GM18951 (cell line): ENCODE measurements around the gene XPA.

Experiments
- POLR2A ChIP-seq: IDR thresholded peaks from 4 replicates; pipeline ENCODE4 v1.6.1; 2011; ENCODE audit warnings: mild to moderate bottlenecking; ENCODE audit not compliant: insufficient read length, insufficient read depth; ENCODE audit errors: extremely low read depth
- in situ Hi-C: fragments of 300-500 bp; cut with MboI; formaldehyde crosslinking; loops from one replicate; pipeline ENCODE4 v1.12.0; 2022; ENCODE audit warnings: low sequenced_read_pairs, mixed read lengths, inconsistent platforms; ENCODE audit not compliant: unreplicated experiment

XPA gene

DNA sequence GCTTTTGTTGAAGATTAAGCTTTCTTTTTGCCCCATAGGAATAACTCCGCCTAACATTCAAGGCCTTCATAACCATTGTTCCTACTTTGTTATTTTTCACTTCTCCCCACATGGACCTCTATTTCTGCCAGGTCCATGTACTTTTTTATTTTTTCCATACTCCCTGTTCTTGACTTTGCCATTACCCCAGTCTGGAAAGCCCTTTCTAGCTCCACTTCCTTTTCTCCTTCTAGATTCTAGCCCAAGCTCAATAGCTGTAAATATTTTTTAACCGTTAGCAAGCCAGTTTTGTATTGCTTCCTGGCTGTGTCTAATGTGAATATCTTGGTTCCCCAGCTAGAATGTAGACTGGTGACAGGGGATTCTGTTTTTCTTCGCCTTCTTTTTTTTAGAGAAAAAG, 37.4 kb downstream of the XPA start:
- TF ChIP-seq POLR2A, result no peak
- in situ Hi-C loops, result no loop called here

DNA sequence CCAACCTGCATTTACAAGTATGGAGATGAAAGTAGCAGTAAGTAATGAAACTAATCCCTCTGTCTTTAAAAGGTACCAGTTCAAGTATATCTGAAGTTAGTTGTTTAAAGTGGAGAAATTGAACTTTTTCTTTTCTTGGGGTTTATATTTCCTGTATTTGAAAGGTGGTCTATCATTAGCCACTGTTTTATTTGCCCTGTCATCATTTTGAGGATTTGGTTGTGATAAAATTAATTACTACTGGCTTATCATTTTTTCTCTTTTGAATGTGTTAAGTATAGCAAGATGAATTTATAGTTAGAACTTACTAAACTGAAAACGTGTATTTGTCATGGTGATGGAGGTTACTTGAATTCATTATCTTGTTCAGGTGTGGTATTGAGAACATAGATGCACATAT, 38.4 kb downstream of the XPA start:
- no peak for TF ChIP-seq POLR2A
- in situ Hi-C loops, result no loop called here

DNA sequence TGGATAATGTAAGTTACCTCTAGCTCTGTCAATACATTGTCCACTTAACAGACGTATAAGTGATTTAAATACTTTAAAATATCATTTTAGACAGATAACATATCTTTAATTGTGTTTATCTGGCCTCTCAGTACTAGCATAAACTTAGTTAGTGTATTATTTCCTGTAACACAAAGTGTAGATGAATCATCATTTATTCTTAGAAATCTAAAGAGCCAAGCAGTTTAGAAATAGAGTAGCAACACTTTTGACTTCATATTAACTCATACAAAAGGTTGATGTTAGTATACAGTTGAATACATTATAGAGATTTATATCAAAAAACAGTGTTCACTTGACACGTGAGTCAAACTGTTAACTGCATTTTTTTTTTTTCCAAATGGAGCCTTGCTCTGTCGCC, 45.5 kb downstream of the XPA start:
- in situ Hi-C loops, result no loop called here
- TF ChIP-seq POLR2A, result no peak

DNA sequence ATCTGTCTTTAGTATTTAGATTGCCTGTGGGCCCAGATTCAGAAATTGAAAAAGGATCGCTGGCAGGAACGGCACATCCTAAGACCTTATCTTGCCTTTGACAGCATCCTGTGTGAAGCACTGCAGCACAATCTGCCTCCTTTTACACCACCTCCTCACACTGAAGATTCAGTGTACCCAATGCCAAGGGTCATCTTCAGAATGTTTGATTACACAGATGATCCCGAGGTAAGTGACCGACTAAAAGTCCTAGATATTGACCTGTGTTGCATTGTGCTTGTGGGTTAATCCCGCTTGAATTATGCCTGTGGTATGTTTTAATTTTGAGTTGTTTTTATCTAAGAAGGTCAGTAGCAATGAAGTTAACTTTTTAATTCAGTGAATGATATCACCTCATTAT, 49.1 kb downstream of the XPA start:
- in situ Hi-C loops, result no loop called here
- TF ChIP-seq POLR2A, result no peak

DNA sequence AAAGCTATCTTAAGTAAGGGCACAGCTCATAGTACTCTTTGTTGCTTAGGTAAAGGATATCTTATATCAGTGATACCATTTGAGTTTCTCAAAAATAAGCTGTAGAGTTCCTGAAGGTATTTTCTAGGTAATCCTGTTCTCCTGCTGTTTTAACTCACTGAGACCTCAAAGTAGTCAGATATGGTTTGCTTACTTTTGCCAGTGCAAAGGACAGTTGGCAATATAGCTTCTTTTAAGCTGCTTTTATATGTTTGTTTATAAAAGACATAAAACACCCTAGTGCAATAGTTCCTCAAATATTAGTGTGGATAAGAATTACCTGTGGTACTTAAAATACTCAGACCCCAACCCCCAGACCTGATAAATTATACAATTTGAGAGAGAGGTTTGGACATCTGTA, 51.4 kb downstream of the XPA start:
- in situ Hi-C loops, result no loop called here
- no peak for TF ChIP-seq POLR2A

DNA sequence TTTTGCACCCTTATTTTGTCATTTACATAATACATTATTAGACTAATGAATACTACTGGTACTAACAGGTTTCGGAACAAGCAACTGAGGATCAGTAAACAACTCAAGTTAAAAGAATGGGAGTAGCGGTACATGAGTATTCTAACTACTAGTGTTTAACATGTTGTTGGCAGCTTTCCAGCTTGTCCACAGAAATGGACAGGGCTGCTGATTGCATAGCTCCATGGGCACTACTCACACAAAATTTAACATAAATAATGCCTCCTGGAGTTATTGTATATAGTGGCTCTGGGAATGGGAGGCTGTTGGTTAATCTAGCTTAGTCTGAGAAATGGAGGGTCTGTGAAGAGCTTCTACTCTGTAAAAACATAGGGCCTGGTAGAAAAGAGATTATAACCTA, 56.8 kb downstream of the XPA start:
- TF ChIP-seq POLR2A, result no peak
- in situ Hi-C loops, result no loop called here

DNA sequence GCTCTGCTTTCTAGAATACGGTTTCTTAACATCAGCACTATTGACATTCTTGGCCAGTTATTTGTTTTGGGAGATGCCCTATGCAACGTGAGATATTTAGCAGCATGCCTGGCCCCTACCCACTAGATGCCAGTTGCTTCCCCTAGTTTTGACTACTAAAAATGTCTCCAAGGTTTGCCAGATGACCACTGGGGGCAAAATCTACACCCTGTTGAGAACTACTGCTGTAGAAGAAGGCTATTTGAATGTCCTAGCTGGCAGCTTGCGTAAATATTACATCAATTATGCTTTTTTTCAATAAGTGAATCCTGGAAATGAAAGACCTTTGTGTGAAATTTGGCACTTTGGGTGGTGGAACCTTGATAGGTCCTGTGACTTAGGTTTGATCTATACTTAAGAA, 58.5 kb downstream of the XPA start:
- TF ChIP-seq POLR2A, result no peak
- in situ Hi-C loops, result no loop called here

DNA sequence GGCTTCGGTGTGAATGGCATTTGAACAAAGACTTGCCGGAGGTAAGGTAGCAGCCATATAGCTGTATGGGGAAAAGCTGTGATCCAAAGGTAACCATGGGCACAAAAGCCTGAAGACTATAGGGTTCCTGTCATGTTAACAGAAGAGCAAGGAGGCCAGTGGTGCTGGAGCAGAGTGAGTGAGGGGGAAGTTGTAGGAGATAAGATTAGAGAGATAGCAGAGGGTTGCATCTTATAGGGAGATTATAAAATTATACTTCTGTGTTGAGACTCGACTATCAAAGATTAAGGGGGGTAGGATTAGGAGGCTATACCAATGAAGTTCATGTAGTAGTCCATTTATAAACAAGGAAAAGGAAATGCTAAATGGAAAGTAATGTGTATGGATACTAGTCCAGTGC, 60.2 kb downstream of the XPA start:
- in situ Hi-C loops, result no loop called here
- no peak for TF ChIP-seq POLR2A

DNA sequence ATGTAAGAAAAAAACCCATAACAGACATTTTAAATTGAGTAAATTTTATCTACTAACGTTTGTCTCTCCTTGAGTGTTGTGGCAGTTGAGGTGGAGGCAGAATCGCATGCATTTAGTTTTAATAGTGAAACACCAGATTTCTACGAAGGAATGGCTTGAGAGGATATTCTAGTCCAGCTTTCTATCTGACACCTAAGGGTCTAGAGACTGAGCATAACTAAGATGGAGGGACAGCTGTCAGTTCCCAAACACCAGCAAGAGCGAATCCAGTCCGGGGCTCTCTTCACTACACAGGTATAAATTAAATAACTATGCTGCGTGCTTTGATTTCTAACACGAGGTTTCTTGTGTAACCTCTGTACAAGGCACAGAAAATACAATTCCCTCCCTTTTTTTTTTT, 62.1 kb downstream of the XPA start:
- in situ Hi-C loops, result no loop called here
- TF ChIP-seq POLR2A, result no peak

DNA sequence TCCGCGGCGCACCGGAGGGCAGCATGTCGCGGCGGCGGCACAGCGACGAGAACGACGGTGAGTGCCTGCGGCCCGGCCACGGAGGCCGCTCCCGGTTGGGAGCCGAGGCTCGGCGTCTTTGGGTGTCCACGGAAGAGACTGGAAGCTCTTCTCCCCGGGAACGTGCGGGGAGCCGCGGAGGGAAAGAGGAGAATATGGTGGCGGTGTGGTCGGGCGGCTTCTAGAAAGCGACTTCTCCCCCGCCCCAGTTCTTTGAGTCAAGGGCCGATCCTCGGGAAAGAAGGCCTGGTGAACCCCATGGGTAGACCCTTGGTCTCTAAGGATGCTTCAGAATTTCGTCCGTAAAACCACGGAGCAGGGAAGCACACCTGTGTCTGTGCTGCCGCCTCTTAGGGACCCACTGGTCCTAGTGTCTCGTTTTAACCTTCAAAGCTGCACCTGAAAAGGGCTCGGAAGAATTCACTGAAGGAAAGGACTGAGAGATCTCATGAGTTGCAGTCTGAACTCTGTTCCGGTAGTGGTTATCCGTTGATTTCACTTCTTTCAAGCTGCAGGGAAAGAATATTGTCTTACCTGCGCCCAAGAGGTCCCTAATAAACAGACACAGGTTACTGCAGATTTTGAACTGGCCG, 63.2 kb downstream of the XPA start:
- in situ Hi-C loops, result no loop called here
- TF ChIP-seq POLR2A, result no peak

DNA sequence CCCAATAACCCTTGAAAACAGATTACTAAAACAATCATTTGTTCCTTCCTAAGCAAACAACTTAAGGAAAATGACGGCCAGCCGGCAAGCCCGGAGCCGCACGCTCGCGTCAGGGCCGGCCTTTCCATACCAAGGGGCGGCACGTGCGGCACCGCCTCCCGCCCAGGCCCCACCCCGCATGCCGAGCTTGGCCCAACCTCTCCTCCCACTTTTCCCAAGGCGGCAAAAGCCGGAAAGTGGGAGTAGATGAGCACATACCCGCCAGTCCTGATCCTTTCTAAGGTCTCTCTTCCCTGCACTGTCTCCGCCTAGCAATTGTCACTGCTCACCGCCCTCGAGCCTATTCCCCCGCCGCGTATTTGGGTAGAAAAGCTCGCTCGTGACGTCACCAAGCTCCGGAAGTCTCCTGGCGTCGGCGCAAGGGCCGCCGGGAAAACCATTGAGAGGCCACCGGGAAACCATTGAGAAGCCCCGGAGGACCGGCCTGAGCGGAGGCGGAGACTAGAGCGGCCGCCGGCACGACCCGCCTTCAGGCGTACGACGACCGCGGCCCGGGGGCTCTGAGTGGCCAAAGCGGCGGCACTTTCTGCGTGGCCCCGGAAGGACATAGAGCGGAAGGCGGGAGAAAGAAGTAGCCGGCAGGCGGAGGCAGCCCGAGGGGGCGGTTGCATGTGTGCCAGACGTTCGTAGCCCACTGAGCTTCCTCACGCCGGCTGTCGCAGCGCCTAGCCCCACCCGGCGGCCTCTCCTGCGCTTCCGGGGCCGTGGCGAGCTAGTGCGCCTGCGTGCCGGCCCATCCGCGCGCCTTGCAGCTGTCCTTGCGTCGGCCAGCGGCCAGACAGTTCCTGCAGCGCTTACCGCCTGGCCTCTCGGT, 63.9 kb downstream of the XPA start, which contains the start of the genes NCBP1 and TSTD2:
Gene NCBP1, plus strand, starts transcription at position 837 of the 874 bp plus-strand sequence. CDS start 61 bp downstream, outside the sequence.
Gene TSTD2, minus strand, starts transcription at position 384 of the 874 bp plus-strand sequence. CDS start 5,806 bp downstream, outside the sequence.
- in situ Hi-C loops, result no loop called here
- peak; percentile 97 for TF ChIP-seq POLR2A

DNA sequence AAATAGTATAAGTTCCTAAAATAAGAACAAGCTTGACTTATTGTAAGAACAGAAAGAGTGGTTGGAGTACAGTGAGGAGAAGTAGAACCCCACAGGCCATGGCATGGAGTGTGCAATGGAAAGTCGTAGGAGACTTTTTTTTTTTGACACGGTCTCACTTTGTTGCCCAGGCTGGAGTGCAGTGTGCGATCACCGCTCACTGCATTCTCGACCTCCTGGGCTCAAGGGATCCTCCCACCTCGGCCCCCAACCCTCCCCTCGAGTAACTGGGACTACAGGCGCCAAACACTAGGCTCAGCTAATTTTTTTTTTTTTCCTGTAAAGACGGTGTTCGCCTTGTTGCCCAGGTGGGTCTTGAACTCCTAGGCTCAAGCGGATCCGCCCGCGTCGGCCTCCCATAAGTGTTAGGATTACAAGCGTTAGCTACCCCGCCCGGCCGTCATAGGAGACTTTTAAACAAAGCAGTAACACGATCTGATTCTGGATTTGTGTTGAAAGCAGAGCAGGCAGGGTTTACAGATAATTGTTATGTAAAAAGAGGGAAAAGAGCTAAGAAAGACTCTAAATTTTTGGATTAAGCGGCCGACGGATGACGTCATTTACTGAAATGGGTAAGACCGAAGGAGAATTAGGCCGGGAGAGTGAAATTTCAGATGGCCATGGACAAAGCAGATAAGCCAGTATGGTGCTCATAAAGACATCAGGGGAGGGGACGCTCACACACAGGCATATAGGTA, 64.7 kb downstream of the XPA start:
- no peak for TF ChIP-seq POLR2A
- in situ Hi-C loops, result no loop called here

DNA sequence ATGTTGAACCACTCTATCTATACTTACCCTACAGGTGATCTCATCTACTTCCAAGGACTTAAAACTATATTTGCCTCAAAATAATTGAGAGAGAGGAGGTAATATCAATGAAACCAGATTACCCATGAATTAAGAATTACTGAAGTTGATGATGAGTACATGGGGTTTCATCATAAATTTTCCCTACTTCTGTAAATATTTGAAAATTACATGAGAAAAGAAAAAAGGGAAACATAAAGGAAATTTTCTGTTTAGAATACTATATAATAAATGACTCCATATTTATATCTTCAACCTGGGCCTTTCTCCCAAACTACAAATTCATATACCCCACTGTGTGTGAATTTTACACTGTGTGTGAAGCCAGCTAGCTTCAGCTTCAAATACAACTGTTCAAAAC, 66.5 kb downstream of the XPA start:
- in situ Hi-C loops, result no loop called here
- no peak for TF ChIP-seq POLR2A
